GM23248 (cell line): ENCODE results near the gene RABGAP1L.

Source experiments
- EZH2 ChIP-seq: fragments of 200-600 bp; sonication (generic); IDR thresholded peaks from 2 replicates; pipeline ENCODE4 v1.6.1; 2018; ENCODE audit warnings: antibody characterized with exemption, mild to moderate bottlenecking; ENCODE audit not compliant: insufficient read depth, poor library complexity, severe bottlenecking
- EZH2phosphoT487 ChIP-seq: fragments of 200-600 bp; sonication (generic); IDR thresholded peaks from 2 replicates; pipeline ENCODE4 v1.6.1; 2018; ENCODE audit warnings: antibody characterized with exemption, moderate library complexity, mild to moderate bottlenecking, low read depth; ENCODE audit not compliant: insufficient read depth

GRCh38 chr1:174366946-174367345 lies 207.6 kb downstream of the RABGAP1L start:
- no peak for TF ChIP-seq EZH2
- TF ChIP-seq EZH2phosphoT487 = no peak
